ENCODE measurements around the gene CELSR1.

Gene CELSR1

GRCh38 chr22:46578251-46578823 is 40.9 kb upstream of the CELSR1 start:
- peak overlapping the region; percentile 84 for H3K27ac Mint-ChIP-seq
- no peaks in the 10 kb centered on the region for H3K9me3 Mint-ChIP-seq (ENCODE audit: low read depth)
- no peaks in the 10 kb centered on the region for H3K27me3 Mint-ChIP-seq
- H3K36me3 Mint-ChIP-seq, result no peaks in the 10 kb centered on the region
- H3K4me3 Mint-ChIP-seq, result peak overlapping the region; percentile 93
- H3K4me1 Mint-ChIP-seq (ENCODE audit: low read depth), result peaks cover 29% of the 10 kb centered on the region

DNA sequence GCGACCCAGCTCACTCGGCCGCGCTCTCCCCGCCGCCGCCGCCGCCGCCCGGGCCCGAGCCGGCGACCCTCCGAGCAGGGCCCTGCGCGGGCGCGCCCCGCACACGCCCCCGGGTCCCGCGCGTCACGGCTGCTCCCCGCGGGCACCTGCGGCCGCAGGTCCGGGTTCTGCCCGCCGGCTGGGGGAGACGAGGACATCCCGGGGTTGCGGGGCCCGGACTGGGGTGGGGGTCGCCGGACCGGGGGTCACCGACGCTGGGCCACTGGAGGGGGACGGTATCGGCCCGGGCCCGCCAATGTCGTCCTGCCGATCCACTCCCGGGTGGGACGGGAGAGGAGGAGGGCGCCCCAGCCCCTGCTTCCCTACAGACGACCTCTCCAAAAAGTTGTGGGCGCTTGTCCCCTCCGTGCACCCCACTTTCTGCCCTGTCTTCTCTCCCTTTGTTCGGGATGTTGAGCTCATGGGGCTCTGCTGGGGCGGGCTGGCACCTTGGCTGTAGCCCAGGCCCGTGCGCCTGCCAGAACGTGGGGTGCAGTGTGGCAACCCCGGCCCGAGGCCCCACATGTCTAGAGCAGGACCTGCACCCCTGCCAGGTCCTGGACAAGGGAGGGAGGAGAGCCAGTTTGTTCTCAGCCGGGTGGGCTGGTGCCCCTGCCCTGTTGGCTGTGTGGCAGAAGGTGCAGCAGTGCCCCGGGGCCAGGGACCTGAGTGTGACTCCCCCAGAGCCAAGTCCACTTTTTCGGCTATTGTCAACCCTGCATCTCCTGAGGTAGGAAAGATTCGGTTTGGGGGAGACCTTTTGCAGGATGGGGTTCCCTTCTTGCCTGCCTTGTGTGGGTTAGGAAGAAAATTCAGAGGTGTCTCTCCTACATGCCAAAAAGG is 40.2 kb upstream of the CELSR1 start:
- H3K9me3 Mint-ChIP-seq (ENCODE audit: low read depth), result no peaks in the 10 kb centered on the region
- peak overlapping the region; percentile 93 for H3K4me3 Mint-ChIP-seq
- no peaks in the 10 kb centered on the region for H3K27me3 Mint-ChIP-seq
- no peaks in the 10 kb centered on the region for H3K36me3 Mint-ChIP-seq
- peak overlapping the region; percentile 84 for H3K27ac Mint-ChIP-seq
- peaks cover 29% of the 10 kb centered on the region for H3K4me1 Mint-ChIP-seq (ENCODE audit: low read depth)

DNA sequence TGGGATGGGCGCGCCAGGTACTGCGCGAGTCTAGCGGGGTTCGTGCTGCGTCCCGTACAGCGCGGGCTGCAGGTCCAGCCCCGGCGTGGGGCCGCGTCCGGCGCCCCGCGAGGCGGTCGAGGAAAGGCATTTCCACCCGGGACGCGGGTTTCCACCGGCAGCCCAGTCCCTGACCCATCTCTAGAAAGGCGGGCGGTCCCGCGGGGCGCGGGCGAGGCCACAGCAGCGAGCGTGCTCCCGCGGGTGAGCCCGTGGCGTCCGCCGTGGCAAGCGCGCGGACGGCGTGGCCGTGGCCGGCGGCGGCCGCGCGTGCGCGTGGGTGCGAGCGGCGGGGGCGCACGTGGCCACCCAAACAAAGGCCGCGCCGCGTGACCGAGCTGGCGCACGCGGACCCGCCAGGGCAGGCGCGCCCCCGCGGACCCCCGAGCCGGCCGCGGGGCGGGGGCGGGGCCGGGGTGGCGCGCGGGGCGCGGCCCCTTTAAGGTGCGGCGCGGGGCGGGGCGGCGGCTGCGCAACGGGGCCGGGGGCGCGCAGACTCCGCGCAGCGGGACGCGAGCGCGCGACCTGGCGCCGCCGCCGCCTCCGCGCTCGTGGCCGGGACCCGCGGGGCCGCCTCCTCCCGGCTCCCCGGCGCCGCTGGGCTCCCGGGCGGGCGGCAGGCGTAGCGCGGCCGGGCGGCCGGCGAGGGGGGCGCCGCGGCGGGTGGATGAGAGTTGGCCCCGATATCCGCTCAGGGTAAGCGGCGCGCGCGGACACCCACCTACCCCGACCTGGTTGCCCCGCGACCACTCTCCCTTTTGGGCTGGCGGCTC is 39.3 kb upstream of the CELSR1 start:
- Mint-ChIP-seq H3K4me1 (ENCODE audit: low read depth) (peaks cover 29% of the 10 kb centered on the region), H3K27me3 (no peaks in the 10 kb centered on the region), H3K36me3 (no peaks in the 10 kb centered on the region), H3K27ac (no peak overlapping the region), H3K4me3 (peak overlapping the region; percentile 87), H3K9me3 (ENCODE audit: low read depth) (no peaks in the 10 kb centered on the region)

DNA sequence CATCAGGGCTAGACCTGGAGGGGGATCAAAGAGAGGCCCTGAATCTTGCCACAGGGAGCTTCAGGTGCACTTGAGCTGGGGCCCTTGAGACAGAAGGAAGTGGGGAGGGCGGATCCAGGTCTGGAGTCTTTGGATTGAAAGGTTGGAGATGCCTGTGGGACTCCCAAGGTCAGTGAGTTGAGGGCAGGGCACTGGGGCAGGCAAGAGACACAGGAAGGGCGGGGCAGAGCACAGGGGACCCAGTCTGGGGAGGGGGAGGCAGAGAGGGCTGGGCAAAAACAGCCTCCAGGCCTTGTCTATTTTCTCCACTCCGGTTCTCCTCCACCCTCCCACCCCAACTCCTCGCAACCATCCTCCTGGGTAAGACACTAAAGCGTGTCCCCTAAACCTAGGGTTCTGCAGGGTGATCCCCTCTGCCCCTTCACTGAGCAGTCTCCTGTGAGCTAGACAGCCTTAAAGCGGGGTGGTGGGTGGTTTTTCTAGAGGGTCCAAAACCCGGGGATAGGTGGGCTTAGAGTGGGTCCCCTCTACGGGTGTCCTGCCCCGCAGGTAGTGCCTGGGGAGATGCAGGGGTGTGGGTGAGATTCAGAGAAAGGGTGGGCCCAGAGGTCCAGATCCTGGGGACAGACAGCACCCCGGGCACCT is 38.6 kb upstream of the CELSR1 start:
- Mint-ChIP-seq H3K4me3 (peak overlapping the region; percentile 87), H3K9me3 (ENCODE audit: low read depth) (no peaks in the 10 kb centered on the region), H3K4me1 (ENCODE audit: low read depth) (peaks cover 24% of the 10 kb centered on the region), H3K27ac (peak overlapping the region; percentile 82), H3K36me3 (no peaks in the 10 kb centered on the region), H3K27me3 (no peaks in the 10 kb centered on the region)

- no peaks in the 10 kb centered on the region for H3K9me3 Mint-ChIP-seq (ENCODE audit: low read depth)
- peak overlapping the region; percentile 76 for H3K27ac Mint-ChIP-seq
These were observed 37.8 kb upstream of the CELSR1 start for GRCh38 chr22:46574993-46575910.

GRCh38 chr22:46574438-46574992 is 37.1 kb upstream of the CELSR1 start:
- Mint-ChIP-seq H3K36me3 (no peaks in the 10 kb centered on the region), H3K27ac (peak overlapping the region; percentile 64), H3K27me3 (no peaks in the 10 kb centered on the region), H3K9me3 (ENCODE audit: low read depth) (no peaks in the 10 kb centered on the region), H3K4me1 (ENCODE audit: low read depth) (peaks cover 22% of the 10 kb centered on the region), H3K4me3 (peak overlapping the region; percentile 76)

More at GRCh38 chr22:46574993-46575910, 37.8 kb upstream of the CELSR1 start:
- peak overlapping the region; percentile 87 for H3K4me3 Mint-ChIP-seq
- H3K4me1 Mint-ChIP-seq (ENCODE audit: low read depth), result peaks cover 22% of the 10 kb centered on the region
- no peaks in the 10 kb centered on the region for H3K27me3 Mint-ChIP-seq
- H3K36me3 Mint-ChIP-seq, result no peaks in the 10 kb centered on the region

GRCh38 chr22:46573781-46574437 is 36.5 kb upstream of the CELSR1 start:
- Mint-ChIP-seq H3K9me3 (ENCODE audit: low read depth) (no peaks in the 10 kb centered on the region), H3K27ac (no peak overlapping the region), H3K36me3 (no peaks in the 10 kb centered on the region), H3K4me1 (ENCODE audit: low read depth) (peaks cover 19% of the 10 kb centered on the region), H3K4me3 (no peak overlapping the region), H3K27me3 (no peaks in the 10 kb centered on the region)

DNA sequence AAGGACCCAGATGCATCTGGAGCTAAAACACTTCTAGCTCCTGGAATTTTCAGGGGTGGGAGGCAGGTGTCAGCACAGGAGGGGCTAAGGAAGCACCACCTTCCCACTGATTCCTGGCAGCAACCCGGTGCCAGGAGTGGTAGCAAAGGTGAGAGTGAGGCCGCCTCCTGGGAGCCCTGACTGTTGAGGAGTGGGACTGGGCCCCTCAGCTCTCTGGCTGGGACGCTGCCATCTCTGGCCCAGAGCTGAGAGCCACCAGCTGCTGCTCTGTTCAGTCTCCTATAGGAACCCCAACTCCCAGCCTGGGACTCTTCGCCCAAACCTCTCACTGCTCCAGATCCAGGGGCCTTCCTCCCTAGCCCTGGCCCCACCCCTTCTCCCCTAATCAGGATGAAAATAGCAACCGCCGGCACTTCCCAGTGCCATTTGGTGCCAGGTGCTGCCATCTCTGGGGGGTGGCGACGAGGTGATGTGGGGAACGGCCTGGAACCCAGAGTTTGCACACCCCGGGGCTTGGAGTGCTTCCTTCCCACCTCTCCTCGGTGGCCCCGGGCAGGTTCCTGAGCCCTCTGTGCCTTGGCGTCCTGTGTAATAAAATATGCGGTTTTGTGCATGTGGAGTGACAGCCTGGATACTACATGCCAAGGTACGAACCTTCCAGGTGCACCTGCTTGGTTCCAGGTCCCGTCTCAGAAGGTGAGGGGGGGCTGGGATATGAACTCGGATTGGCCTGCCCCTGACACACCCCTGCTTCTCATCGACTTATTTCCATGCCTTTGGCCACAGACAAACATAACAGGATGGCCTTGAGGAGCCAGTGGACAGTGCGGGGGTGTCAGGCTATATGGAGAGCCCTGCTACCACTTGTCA is 35.7 kb upstream of the CELSR1 start:
- H3K4me3 Mint-ChIP-seq, result no peak overlapping the region
- peaks cover 15% of the 10 kb centered on the region for H3K4me1 Mint-ChIP-seq (ENCODE audit: low read depth)
- no peaks in the 10 kb centered on the region for H3K27me3 Mint-ChIP-seq
- no peaks in the 10 kb centered on the region for H3K9me3 Mint-ChIP-seq (ENCODE audit: low read depth)
- no peak overlapping the region for H3K27ac Mint-ChIP-seq
- no peaks in the 10 kb centered on the region for H3K36me3 Mint-ChIP-seq

GRCh38 chr22:46571642-46572250 is 34.3 kb upstream of the CELSR1 start:
- no peaks in the 10 kb centered on the region for H3K27me3 Mint-ChIP-seq
- no peak overlapping the region for H3K4me3 Mint-ChIP-seq
- H3K36me3 Mint-ChIP-seq, result no peaks in the 10 kb centered on the region
- no peaks in the 10 kb centered on the region for H3K9me3 Mint-ChIP-seq (ENCODE audit: low read depth)
- peaks cover 10% of the 10 kb centered on the region for H3K4me1 Mint-ChIP-seq (ENCODE audit: low read depth)
- H3K27ac Mint-ChIP-seq, result no peak overlapping the region

DNA sequence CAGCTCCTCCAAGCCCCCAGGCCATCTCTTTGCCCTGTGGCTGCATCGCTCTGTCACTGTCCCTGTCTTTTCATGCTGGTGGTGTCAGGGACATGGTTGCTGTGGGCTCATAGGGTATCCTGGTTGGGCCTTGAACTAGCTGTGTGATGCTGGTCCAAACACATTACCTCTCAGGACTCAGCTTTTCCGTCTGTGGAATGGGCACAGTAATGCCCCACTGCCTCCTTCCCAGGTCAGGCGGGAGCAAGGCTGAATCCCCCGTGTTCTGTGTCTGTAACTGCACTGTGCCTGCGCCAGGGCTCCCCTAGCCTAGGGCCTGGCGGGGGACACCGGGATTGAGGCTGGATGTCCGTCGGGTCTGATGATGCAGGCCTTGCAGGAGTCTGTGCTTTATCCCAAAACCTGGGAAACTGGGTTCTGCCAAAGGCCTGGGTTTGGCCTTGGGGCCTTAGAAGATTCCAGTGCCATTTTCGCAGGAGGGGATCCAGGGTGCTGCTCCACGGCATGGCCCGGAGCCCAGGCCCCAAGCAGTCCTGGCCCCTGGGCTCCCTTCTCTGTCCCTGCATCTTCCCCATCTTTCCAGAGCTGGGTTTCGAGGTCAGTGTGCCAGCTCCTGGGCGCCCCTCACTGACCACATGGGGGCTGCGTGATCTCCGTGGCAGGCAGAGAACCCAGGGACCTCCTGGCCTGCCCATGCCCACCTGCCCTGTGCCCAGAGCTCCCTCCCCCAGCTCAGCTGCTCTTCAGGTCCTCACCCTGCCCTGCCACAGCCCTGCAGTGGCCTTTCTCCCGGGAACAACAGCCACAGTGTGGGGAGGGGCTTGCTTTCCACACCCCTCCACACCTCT is 32.7 kb upstream of the CELSR1 start:
- no peak overlapping the region for H3K27ac Mint-ChIP-seq
- H3K36me3 Mint-ChIP-seq, result no peaks in the 10 kb centered on the region
- no peaks in the 10 kb centered on the region for H3K9me3 Mint-ChIP-seq (ENCODE audit: low read depth)
- no peaks in the 10 kb centered on the region for H3K27me3 Mint-ChIP-seq
- H3K4me3 Mint-ChIP-seq, result no peak overlapping the region
- H3K4me1 Mint-ChIP-seq (ENCODE audit: low read depth), result peaks cover 2% of the 10 kb centered on the region

- H3K4me3 Mint-ChIP-seq, result no peak overlapping the region
- no peak overlapping the region for H3K27ac Mint-ChIP-seq
- no peaks in the 10 kb centered on the region for H3K36me3 Mint-ChIP-seq
- no peaks in the 10 kb centered on the region for H3K27me3 Mint-ChIP-seq
- H3K4me1 Mint-ChIP-seq (ENCODE audit: low read depth), result no peaks in the 10 kb centered on the region
- no peaks in the 10 kb centered on the region for H3K9me3 Mint-ChIP-seq (ENCODE audit: low read depth)
These were observed 31.8 kb upstream of the CELSR1 start for GRCh38 chr22:46569055-46569847.
